ENCODE measurements around the gene WNT3A.

DNA sequence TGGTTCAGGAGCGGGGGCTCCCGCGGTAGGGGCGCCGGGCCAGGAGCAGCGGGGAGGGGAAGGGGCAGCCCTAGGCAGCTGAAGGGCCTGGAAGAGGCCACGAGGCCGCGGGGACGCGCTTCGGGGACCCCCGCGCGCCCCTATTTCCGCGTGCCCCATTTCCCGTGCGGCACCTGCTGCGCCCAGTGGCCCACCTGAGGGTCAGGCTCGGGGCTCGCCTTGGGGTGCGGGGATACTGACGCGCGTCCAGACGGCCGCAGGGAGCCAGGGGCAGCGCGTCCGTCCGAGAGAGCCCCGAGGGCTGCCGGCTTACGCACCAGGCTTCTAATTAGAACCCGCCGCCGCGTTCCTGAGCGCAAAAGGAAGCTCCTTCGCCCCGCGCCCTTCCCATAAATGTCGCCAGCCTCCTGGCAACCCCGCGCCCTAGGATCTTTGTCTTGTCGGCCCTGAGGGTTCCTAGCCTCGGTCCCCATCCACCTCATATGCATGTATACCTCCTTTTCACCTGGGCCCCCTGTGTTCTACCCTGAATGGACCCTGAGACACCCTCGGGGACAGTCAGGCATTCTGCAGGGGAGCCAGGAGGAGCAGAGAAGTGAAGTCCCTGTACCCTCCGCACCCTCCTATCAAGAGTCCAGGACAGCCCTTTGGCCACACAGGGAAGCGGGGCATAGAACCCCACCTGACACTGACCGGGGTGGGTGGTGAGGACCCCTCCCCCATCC, 1.8 kb downstream of the WNT3A start:
- TF ChIP-seq, protein P1, sequence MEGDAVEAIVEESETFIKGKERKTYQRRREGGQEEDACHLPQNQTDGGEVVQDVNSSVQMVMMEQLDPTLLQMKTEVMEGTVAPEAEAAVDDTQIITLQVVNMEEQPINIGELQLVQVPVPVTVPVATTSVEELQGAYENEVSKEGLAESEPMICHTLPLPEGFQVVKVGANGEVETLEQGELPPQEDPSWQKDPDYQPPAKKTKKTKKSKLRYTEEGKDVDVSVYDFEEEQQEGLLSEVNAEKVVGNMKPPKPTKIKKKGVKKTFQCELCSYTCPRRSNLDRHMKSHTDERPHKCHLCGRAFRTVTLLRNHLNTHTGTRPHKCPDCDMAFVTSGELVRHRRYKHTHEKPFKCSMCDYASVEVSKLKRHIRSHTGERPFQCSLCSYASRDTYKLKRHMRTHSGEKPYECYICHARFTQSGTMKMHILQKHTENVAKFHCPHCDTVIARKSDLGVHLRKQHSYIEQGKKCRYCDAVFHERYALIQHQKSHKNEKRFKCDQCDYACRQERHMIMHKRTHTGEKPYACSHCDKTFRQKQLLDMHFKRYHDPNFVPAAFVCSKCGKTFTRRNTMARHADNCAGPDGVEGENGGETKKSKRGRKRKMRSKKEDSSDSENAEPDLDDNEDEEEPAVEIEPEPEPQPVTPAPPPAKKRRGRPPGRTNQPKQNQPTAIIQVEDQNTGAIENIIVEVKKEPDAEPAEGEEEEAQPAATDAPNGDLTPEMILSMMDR (IDR thresholded peaks at IDR 0.05) = no peak
- TF ChIP-seq POLR2A (IDR thresholded peaks at IDR 0.05) (no peak), POLR2AphosphoS5 (IDR thresholded peaks at IDR 0.05) (no peak)

Measured in breast epithelium (tissue), 3 donors.